Measurements from ENCODE around the gene PDLIM3. TPM values are rescaled to one million over a fixed set of nuclear protein-coding genes. Genes with fewer than 3 reads are reported as not detected.

The PDLIM3 gene
- total and polyA plus RNA-seq, 7 donors: 7.9 to 907 (median 568) TPM

GRCh38 chr4:185481401-185481800 lies 53.9 kb downstream of the PDLIM3 start:
- Histone ChIP-seq H3K4me3 (no peak overlapping the region), H3K27me3 (no peaks in the 10 kb centered on the region), H3K36me3 (no peaks in the 10 kb centered on the region), H3K4me1 (no peaks in the 10 kb centered on the region), H3K9me3 (no peaks in the 10 kb centered on the region), H3K27ac (no peak overlapping the region)
- intact Hi-C loops (cut with DNase I): no loop called here
- DNase-seq: no peak
- TF ChIP-seq CTCF (IDR thresholded peaks at IDR 0.05) (no peak), POLR2AphosphoS5 (IDR thresholded peaks at IDR 0.05) (no peak)
- WGBS, 2 donors: 70 to 91% methylated on average over 2 of the region's 2 CpGs

GRCh38 chr4:185480016-185480732 lies 55.1 kb downstream of the PDLIM3 start:
- WGBS, 2 donors: 64 to 65% methylated on average over 15 of the region's 15 CpGs
- intact Hi-C loops (cut with DNase I): no loop called here
- no peak for DNase-seq
- no peaks in the 10 kb centered on the region for H3K4me1 ChIP-seq
- H3K9me3 ChIP-seq: no peaks in the 10 kb centered on the region
- H3K27ac ChIP-seq: no peak overlapping the region
- no peaks in the 10 kb centered on the region for H3K27me3 ChIP-seq
- TF ChIP-seq POLR2A (IDR thresholded peaks at IDR 0.05) (no peak), EP300 (IDR thresholded peaks at IDR 0.05) (no peak), POLR2AphosphoS5 (IDR thresholded peaks at IDR 0.05) (no peak), CTCF (IDR thresholded peaks at IDR 0.05) (no peak)
- no peaks in the 10 kb centered on the region for H3K36me3 ChIP-seq
- H3K4me3 ChIP-seq: no peak overlapping the region

- DNase-seq: no peak
- Histone ChIP-seq H3K9me3 (no peaks in the 10 kb centered on the region), H3K4me3 (no peak overlapping the region), H3K36me3 (no peaks in the 10 kb centered on the region), H3K4me1 (no peaks in the 10 kb centered on the region), H3K27me3 (no peaks in the 10 kb centered on the region), H3K27ac (no peak overlapping the region)
- intact Hi-C loops (cut with DNase I): no loop called here
- 59 to 64% methylated on average over 1 of the region's 1 CpG for WGBS, 2 donors
- no peak for TF ChIP-seq CTCF (IDR thresholded peaks at IDR 0.05)
- TF ChIP-seq POLR2A (IDR thresholded peaks at IDR 0.05): no peak
- no peak for TF ChIP-seq EP300 (IDR thresholded peaks at IDR 0.05)
- no peak for TF ChIP-seq POLR2AphosphoS5 (IDR thresholded peaks at IDR 0.05)
These were observed 55.8 kb downstream of the PDLIM3 start for GRCh38 chr4:185479507-185479971.

DNA sequence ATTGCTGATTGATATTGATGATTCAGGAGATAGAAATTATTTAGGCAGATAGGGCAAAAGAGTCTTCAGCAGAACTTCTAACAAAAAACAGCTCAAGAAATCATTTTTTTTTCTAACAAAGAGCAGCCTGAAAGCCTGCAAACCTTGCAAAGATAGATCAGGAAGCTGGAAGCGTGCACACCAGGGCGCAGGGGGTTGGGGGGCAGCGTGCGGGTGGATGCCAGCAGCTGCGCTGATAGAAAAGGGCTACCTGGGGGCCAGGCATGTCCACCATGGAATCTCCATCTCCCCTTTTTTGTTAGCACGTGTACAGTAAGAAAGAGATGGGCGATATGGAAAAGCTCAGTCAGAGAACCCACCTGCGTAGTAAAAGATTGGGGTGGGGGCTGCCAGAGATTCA lies 62.1 kb downstream of the PDLIM3 start:
- DNase-seq: no peak
- TF ChIP-seq CTCF (IDR thresholded peaks at IDR 0.05): no peak
- TF ChIP-seq POLR2AphosphoS5 (IDR thresholded peaks at IDR 0.05): no peak
- TF ChIP-seq EP300 (IDR thresholded peaks at IDR 0.05): no peak
- no peak for TF ChIP-seq POLR2A (IDR thresholded peaks at IDR 0.05)
- no peaks in the 10 kb centered on the region for H3K36me3 ChIP-seq
- H3K27ac ChIP-seq: no peak overlapping the region
- H3K4me3 ChIP-seq: no peak overlapping the region
- no peaks in the 10 kb centered on the region for H3K9me3 ChIP-seq
- no peaks in the 10 kb centered on the region for H3K27me3 ChIP-seq
- intact Hi-C loops (cut with DNase I): loop anchor here (5.0 kb wide), 3 partner anchors 46 to 564 kb away; partner anchors contain the start of genes PDLIM3 and UFSP2
- WGBS, 2 donors: 90 to 96% methylated on average over 8 of the region's 8 CpGs
- H3K4me1 ChIP-seq: peaks cover 0 to 14% (median 7%) of the 10 kb centered on the region in 4 donors
